Measurements from ENCODE around the gene PRR16.

The PRR16 gene

GRCh38 chr5:120604884-120605283 lies 140.8 kb downstream of the PRR16 start:
- peak; percentile 95 for ATAC-seq
- TF ChIP-seq TSHZ2 (CRISPR knock-in tag; IDR thresholded peaks at IDR 0.05) (no peak), PATZ1 (CRISPR knock-in tag; IDR thresholded peaks at IDR 0.05; ENCODE audit: borderline replicate concordance) (peak; percentile 76; the same call in 1 of the 2 replicates), TOX (CRISPR knock-in tag; IDR thresholded peaks at IDR 0.05; ENCODE audit: borderline replicate concordance) (peak; percentile 18; the same call in 1 of the 2 replicates), ISL1 (CRISPR knock-in tag; IDR thresholded peaks at IDR 0.05) (peak; percentile 72)

GRCh38 chr5:120605325-120606079 lies 141.4 kb downstream of the PRR16 start:
- ATAC-seq: peak; percentile 54
- TF ChIP-seq BACH2 (CRISPR knock-in tag; IDR thresholded peaks at IDR 0.05; ENCODE audit: borderline replicate concordance) (no peak), OSR1 (CRISPR knock-in tag; IDR thresholded peaks at IDR 0.05) (no peak)

- ATAC-seq: no peak
- TF ChIP-seq ISL1 (CRISPR knock-in tag; IDR thresholded peaks at IDR 0.05) (peak; percentile 49; the same call in 1 of the 2 replicates), ZFP3 (CRISPR knock-in tag; IDR thresholded peaks at IDR 0.05) (no peak)
These were observed 145.5 kb downstream of the PRR16 start for GRCh38 chr5:120609570-120609969.

GRCh38 chr5:120610145-120610544 lies 146.0 kb downstream of the PRR16 start:
- no peak for TF ChIP-seq OSR1 (CRISPR knock-in tag; IDR thresholded peaks at IDR 0.05)
- no peak for TF ChIP-seq ZC3H10 (CRISPR knock-in tag; IDR thresholded peaks at IDR 0.05)
- no peak for TF ChIP-seq ZNF8 (CRISPR knock-in tag; IDR thresholded peaks at IDR 0.05)
- no peak for TF ChIP-seq SNAI2 (CRISPR knock-in tag; IDR thresholded peaks at IDR 0.05)
- TF ChIP-seq CSRNP3 (CRISPR knock-in tag; IDR thresholded peaks at IDR 0.05): no peak
- no peak for TF ChIP-seq CSDC2 (CRISPR knock-in tag; IDR thresholded peaks at IDR 0.05)
- TF ChIP-seq ISL1 (CRISPR knock-in tag; IDR thresholded peaks at IDR 0.05): no peak
- TF ChIP-seq TSHZ2 (CRISPR knock-in tag; IDR thresholded peaks at IDR 0.05): no peak
- TF ChIP-seq ZFP3 (CRISPR knock-in tag; IDR thresholded peaks at IDR 0.05): no peak
- TF ChIP-seq ZFP30 (CRISPR knock-in tag; IDR thresholded peaks at IDR 0.05): no peak
- no peak for TF ChIP-seq POU6F1 (CRISPR knock-in tag; IDR thresholded peaks at IDR 0.05; ENCODE audit: borderline replicate concordance, low read depth)
- TF ChIP-seq TCF4 (CRISPR knock-in tag; IDR thresholded peaks at IDR 0.05; ENCODE audit: borderline replicate concordance): no peak
- no peak for TF ChIP-seq CREB5 (CRISPR knock-in tag; IDR thresholded peaks at IDR 0.05; ENCODE audit: low read depth)
- no peak for TF ChIP-seq PPARA (CRISPR knock-in tag; IDR thresholded peaks at IDR 0.05; ENCODE audit: borderline replicate concordance)
- TF ChIP-seq TOX (CRISPR knock-in tag; IDR thresholded peaks at IDR 0.05; ENCODE audit: borderline replicate concordance): no peak
- no peak for TF ChIP-seq ARNTL (CRISPR knock-in tag; IDR thresholded peaks at IDR 0.05; ENCODE audit: borderline replicate concordance, low read depth)
- no peak for ATAC-seq
